H1 (cell line): Measurements from ENCODE around the gene NMT1. TPM values are rescaled to one million over a fixed set of nuclear protein-coding genes. Genes with fewer than 3 reads are reported as not detected.

Experiments
- ASH2L ChIP-seq: fragments of 200-600, 300-600 bp; sonication (generic); IDR thresholded peaks from one replicate; pipeline ENCODE4 v1.7.1; 2017; ENCODE audit warnings: low read length
- BCL11A ChIP-seq, 2 experiments: IDR thresholded peaks; one replicate each; pipeline ENCODE4 v1.6.1; 2011; ENCODE audit warnings: low read depth in 2 of 2, low read length in 2 of 2, mild to moderate bottlenecking in 2 of 2
- CBX8 ChIP-seq: fragments of 300-800, 300-1000 bp; sonication (generic); IDR thresholded peaks from 2 replicates; pipeline ENCODE4 v1.7.1; 2016; ENCODE audit warnings: low read depth, low read length, borderline replicate concordance
- CEBPB ChIP-seq: IDR thresholded peaks from 2 replicates; pipeline ENCODE4 v1.6.1; 2012; ENCODE audit warnings: low read depth, low read length
- CHD2 ChIP-seq: IDR thresholded peaks from 2 replicates; pipeline ENCODE4 v1.6.1; 2012; ENCODE audit warnings: low read length, improper control_type of control experiment
- CREB1 ChIP-seq: IDR thresholded peaks from 2 replicates; pipeline ENCODE4 v1.6.1; 2012; ENCODE audit warnings: inconsistent platforms
- EP300 ChIP-seq, 2 experiments: IDR thresholded peaks; 1 replicate in 1 of 2; 2 replicates in 1 of 2; pipeline ENCODE4 v1.6.1; 2011 to 2012; ENCODE audit warnings: low read depth in 2 of 2, low read length in 2 of 2, mild to moderate bottlenecking in 2 of 2, borderline replicate concordance in 1 of 2, inconsistent platforms in 1 of 2, moderate library complexity in 1 of 2
- EZH2 ChIP-seq: fragments of 200-600 bp; sonication (generic); IDR thresholded peaks from 2 replicates; pipeline ENCODE4 v1.7.1; 2012; ENCODE audit warnings: low read depth, mild to moderate bottlenecking, moderate library complexity, low read length, inconsistent platforms; ENCODE audit not compliant: severe bottlenecking
- FOSL1 ChIP-seq: IDR thresholded peaks from 2 replicates; pipeline ENCODE4 v1.6.1; 2011; ENCODE audit warnings: mild to moderate bottlenecking, low read depth, low read length, moderate library complexity; ENCODE audit not compliant: insufficient read depth
- GABPA ChIP-seq: IDR thresholded peaks from 2 replicates; pipeline ENCODE4 v1.6.1; 2011; ENCODE audit warnings: mild to moderate bottlenecking, low read length, moderate library complexity, borderline replicate concordance; ENCODE audit not compliant: insufficient read depth
- JUN ChIP-seq: IDR thresholded peaks from 2 replicates; pipeline ENCODE4 v1.6.1; 2011; ENCODE audit warnings: low read depth, mild to moderate bottlenecking, improper control_type of control experiment, low read length
- JUND ChIP-seq: IDR thresholded peaks from 2 replicates; pipeline ENCODE4 v1.6.1; 2011; ENCODE audit warnings: mild to moderate bottlenecking, improper control_type of control experiment, low read length
- KDM1A ChIP-seq: fragments of 200-600, 300-600 bp; sonication (generic); IDR thresholded peaks from 2 replicates; pipeline ENCODE4 v1.7.1; 2016; ENCODE audit warnings: mild to moderate bottlenecking, low read length, borderline replicate concordance
- KDM5A ChIP-seq: fragments of 200-600 bp; IDR thresholded peaks from 2 replicates; pipeline ENCODE4 v1.7.1; 2012; ENCODE audit warnings: mild to moderate bottlenecking, low read length, inconsistent platforms, mixed read lengths
- NANOG ChIP-seq: IDR thresholded peaks from 2 replicates; pipeline ENCODE4 v1.6.1; 2011; ENCODE audit warnings: low read length, low read depth, mild to moderate bottlenecking, inconsistent platforms; ENCODE audit not compliant: insufficient read depth, poor library complexity, severe bottlenecking
- RFX5 ChIP-seq: IDR thresholded peaks from 2 replicates; pipeline ENCODE4 v1.6.1; 2011; ENCODE audit warnings: low read depth, low read length, improper control_type of control experiment, borderline replicate concordance
- TAF1 ChIP-seq: IDR thresholded peaks from 2 replicates; pipeline ENCODE4 v1.6.1; 2011; ENCODE audit warnings: mild to moderate bottlenecking, low read depth, low read length
- YY1 ChIP-seq: IDR thresholded peaks from 2 replicates; pipeline ENCODE4 v1.6.1; 2011; ENCODE audit warnings: low read depth, mild to moderate bottlenecking, low read length
- polyA plus RNA-seq, 7 experiments: library from polyadenylated mRNA; depleted of rRNA in 3 of 7; stranded (reverse) in 5 of 7; unstranded in 2 of 7; fragments of >200 nt in 5 of 7; fragments of 200-250 nt in 2 of 7; gene quantifications; 1 replicate in 5 of 7; 2 replicates in 1 of 7; 4 replicates in 1 of 7; pipeline versions ENCODE4 v1.2.1 to v1.2.3, GENCODE V29; 2011 to 2013; ENCODE audit warnings: missing spikeins in 2 of 7, mixed read lengths in 2 of 7
- total RNA-seq: library from RNA; stranded (reverse); fragmentation: NEBNext Ultra II Directional; extraction: Animal tissue kit (Norgen Biotek cat#: 25700); gene quantifications from 2 replicates; pipeline ENCODE4 v1.2.1, GENCODE V29; 2021
- TF ChIP-seq, protein P1 (sequence below): IDR thresholded peaks from 2 replicates; pipeline ENCODE4 v1.6.1; 2012; ENCODE audit warnings: inconsistent platforms
- TF ChIP-seq, protein P2 (sequence below): IDR thresholded peaks from 2 replicates; pipeline ENCODE4 v1.6.1; 2012; ENCODE audit warnings: low read length, inconsistent platforms
- TF ChIP-seq, protein P3 (sequence below): IDR thresholded peaks from 2 replicates; pipeline ENCODE4 v1.6.1; 2011; ENCODE audit warnings: low read length, improper control_type of control experiment

NMT1 gene
- total and polyA plus RNA-seq, 2 of the 8 experiments (the other 6 are each of a cell fraction or from before 2014, with no cell fraction given): 42.9 to 149 TPM

DNA sequence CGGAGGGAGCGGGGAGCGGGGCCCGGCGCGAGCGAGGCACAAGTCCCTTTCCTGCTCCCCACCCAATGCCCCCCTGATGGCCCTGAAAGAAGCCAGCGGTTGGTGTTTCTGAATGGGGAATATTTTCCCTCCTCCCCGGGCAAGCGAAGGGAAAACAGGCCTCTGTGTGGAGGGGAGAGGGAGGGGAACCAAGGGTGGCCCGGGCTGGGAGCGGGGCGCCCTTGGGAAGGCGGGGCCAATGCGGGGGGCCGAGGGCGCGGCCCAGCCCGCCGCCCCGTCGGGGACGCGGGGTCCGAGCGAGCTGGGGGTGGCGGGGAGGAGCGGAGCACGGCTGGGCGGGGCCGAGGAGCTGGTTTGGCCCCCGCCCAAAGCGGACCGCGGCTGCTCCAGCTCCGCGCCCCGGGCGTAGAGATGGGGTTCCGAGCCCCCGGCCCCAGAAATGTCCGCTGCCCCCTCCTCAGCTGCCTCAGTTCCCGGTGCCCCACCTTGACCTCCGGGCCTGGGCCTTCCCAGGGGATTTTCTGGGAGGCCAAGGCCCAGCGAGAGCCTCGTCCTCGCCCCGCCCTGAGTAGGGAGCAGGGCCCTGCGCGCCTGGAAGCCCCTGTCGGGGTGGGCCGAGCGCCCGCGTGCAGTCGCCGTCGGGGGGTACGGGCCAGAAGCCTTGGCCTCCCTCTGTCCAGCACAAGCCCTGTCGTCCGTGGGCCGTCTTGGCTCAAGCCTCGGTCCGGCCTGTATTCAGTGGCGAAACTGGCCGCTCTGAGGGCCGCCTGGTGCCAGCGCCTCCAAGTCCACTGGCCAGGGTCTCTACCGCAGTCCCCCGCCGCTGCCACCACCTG, 83.3 kb downstream of the NMT1 start (continued):
- TF ChIP-seq, protein P1, sequence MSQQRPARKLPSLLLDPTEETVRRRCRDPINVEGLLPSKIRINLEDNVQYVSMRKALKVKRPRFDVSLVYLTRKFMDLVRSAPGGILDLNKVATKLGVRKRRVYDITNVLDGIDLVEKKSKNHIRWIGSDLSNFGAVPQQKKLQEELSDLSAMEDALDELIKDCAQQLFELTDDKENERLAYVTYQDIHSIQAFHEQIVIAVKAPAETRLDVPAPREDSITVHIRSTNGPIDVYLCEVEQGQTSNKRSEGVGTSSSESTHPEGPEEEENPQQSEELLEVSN: no peak
- TF ChIP-seq JUND: no peak
- TF ChIP-seq CREB1: no peak
- no peak for TF ChIP-seq EP300 (IDR thresholded peaks at IDR 0.05; ENCODE audit: borderline replicate concordance in 1 of 2, low read depth in 2 of 2, low read length in 2 of 2)
- no peak for TF ChIP-seq EZH2
- TF ChIP-seq ASH2L: peak; percentile 69
- no peak for TF ChIP-seq GABPA
- TF ChIP-seq KDM5A: no peak
- TF ChIP-seq NANOG: no peak
- no peak for TF ChIP-seq FOSL1
- TF ChIP-seq YY1: no peak
- TF ChIP-seq JUN: no peak
- TF ChIP-seq TAF1: no peak
- no peak for TF ChIP-seq BCL11A (IDR thresholded peaks at IDR 0.05; ENCODE audit: low read depth in 2 of 2, low read length in 2 of 2)
- TF ChIP-seq, protein P2, sequence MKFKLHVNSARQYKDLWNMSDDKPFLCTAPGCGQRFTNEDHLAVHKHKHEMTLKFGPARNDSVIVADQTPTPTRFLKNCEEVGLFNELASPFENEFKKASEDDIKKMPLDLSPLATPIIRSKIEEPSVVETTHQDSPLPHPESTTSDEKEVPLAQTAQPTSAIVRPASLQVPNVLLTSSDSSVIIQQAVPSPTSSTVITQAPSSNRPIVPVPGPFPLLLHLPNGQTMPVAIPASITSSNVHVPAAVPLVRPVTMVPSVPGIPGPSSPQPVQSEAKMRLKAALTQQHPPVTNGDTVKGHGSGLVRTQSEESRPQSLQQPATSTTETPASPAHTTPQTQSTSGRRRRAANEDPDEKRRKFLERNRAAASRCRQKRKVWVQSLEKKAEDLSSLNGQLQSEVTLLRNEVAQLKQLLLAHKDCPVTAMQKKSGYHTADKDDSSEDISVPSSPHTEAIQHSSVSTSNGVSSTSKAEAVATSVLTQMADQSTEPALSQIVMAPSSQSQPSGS: no peak
- TF ChIP-seq, protein P3, sequence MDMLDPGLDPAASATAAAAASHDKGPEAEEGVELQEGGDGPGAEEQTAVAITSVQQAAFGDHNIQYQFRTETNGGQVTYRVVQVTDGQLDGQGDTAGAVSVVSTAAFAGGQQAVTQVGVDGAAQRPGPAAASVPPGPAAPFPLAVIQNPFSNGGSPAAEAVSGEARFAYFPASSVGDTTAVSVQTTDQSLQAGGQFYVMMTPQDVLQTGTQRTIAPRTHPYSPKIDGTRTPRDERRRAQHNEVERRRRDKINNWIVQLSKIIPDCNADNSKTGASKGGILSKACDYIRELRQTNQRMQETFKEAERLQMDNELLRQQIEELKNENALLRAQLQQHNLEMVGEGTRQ: no peak
- no peak; the same call in 1 of the 2 replicates for TF ChIP-seq KDM1A
- TF ChIP-seq RFX5: no peak
- TF ChIP-seq CHD2: no peak
- TF ChIP-seq CBX8: no peak
- no peak for TF ChIP-seq CEBPB
